A204.1 (cell line): Measurements from ENCODE around the gene CWC27.
A peak's percentile ranks its signal among the peaks of the same experiment; 100 is the strongest.

ENCODE experiments used
- FAIRE-seq: peaks from 2 replicates; lab custom pipeline; 2012; peaks lifted over from hg19 to GRCh38; lab: Jason Lieb, UNC

CWC27 gene

GRCh38 chr5:64979531-64979930 is 210.8 kb downstream of the CWC27 start:
- no peak for FAIRE-seq

- FAIRE-seq: no peak
Measured at GRCh38 chr5:64980176-64980575, 211.4 kb downstream of the CWC27 start.

GRCh38 chr5:64987768-64988167 is 219.0 kb downstream of the CWC27 start:
- no peak for FAIRE-seq

- no peak for FAIRE-seq
Measured at GRCh38 chr5:65009207-65009606, 240.5 kb downstream of the CWC27 start.

GRCh38 chr5:65010841-65011240 is 242.1 kb downstream of the CWC27 start:
- FAIRE-seq: no peak

- FAIRE-seq: no peak
Measured at GRCh38 chr5:65012301-65012892, 243.7 kb downstream of the CWC27 start.

- FAIRE-seq: no peak
Measured at GRCh38 chr5:65013166-65013565, 244.4 kb downstream of the CWC27 start.

GRCh38 chr5:65014769-65015168 is 246.0 kb downstream of the CWC27 start:
- FAIRE-seq: no peak

GRCh38 chr5:65015767-65016166 is 247.0 kb downstream of the CWC27 start:
- no peak for FAIRE-seq

GRCh38 chr5:65017636-65018035 is 248.9 kb downstream of the CWC27 start:
- FAIRE-seq: no peak

- FAIRE-seq: no peak
Measured at GRCh38 chr5:65018763-65019162, 250.0 kb downstream of the CWC27 start.

GRCh38 chr5:65020492-65020891 is 251.8 kb downstream of the CWC27 start:
- FAIRE-seq: peak; percentile 19

GRCh38 chr5:65021527-65022226 is 252.9 kb downstream of the CWC27 start:
- FAIRE-seq: no peak

GRCh38 chr5:65022932-65023331 is 254.2 kb downstream of the CWC27 start:
- FAIRE-seq: no peak

GRCh38 chr5:65024681-65025080 is 256.0 kb downstream of the CWC27 start:
- no peak for FAIRE-seq

- no peak for FAIRE-seq
Measured at GRCh38 chr5:65026816-65027548, 258.3 kb downstream of the CWC27 start.

GRCh38 chr5:65029178-65029577 is 260.4 kb downstream of the CWC27 start:
- no peak for FAIRE-seq

GRCh38 chr5:65030056-65030455 is 261.3 kb downstream of the CWC27 start:
- no peak for FAIRE-seq

- no peak for FAIRE-seq
Measured at GRCh38 chr5:65032250-65032649, 263.5 kb downstream of the CWC27 start.

- FAIRE-seq: no peak
Measured at GRCh38 chr5:65034029-65034812, 265.5 kb downstream of the CWC27 start.

- FAIRE-seq: no peak
Measured at GRCh38 chr5:65034813-65035209, 266.1 kb downstream of the CWC27 start.
